Caco-2 (cell line): ENCODE data around the gene RIPOR1. TPM values are rescaled to one million over a fixed set of nuclear protein-coding genes. Genes with fewer than 3 reads are reported as not detected.
A peak's percentile ranks its signal among the peaks of the same experiment; 100 is the strongest.

ENCODE experiments used
- BruUV-seq: library from RNA; stranded (reverse); fragments of 400-500 nt; replicated peaks from 2 replicates; lab custom pipeline; 2021; lab: Mats Ljungman, UMichigan
- CTCF ChIA-PET: fragments of 300-600 bp; sonication (Branson Sonifier 250); formaldehyde crosslinking; loops from one replicate; lab custom pipeline; 2022; ENCODE audit warnings: antibody characterized with exemption; lab: Charles Lee
- POLR2A ChIA-PET: fragments of 300-600 bp; sonication (Branson Sonifier 250); formaldehyde crosslinking; loops from one replicate; lab custom pipeline; 2022; ENCODE audit warnings: antibody characterized with exemption; lab: Charles Lee
- DNase-seq, 2 experiments: peaks; one replicate each; pipeline versions ENCODE4 v3.0.0 to v3.0.0-alpha.2; 2020 to 2022
- H3K27me3 ChIP-seq: replicated peaks from 2 replicates; pipeline ENCODE4 v1.6.0; 2011; ENCODE audit warnings: low read length; ENCODE audit not compliant: control insufficient read depth, insufficient read depth
- H3K36me3 ChIP-seq: 2 replicates; pipeline ENCODE4 v1.5.1; 2011; ENCODE audit warnings: low read length; ENCODE audit not compliant: control insufficient read depth, insufficient read depth
- H3K4me1 ChIP-seq: fragments of 250-450 bp; sonication (Bioruptor Pico); 2 replicates; pipeline ENCODE4 v1.5.1; 2020; ENCODE audit warnings: mild to moderate bottlenecking
- H3K4me3 ChIP-seq: 2 replicates; pipeline ENCODE4 v1.5.1; 2011; ENCODE audit warnings: low read depth, mild to moderate bottlenecking, control low read depth, low read length
- H3K9me3 ChIP-seq: fragments of 250-450 bp; sonication (Bioruptor Pico); 2 replicates; pipeline ENCODE4 v1.5.1; 2020; ENCODE audit warnings: mild to moderate bottlenecking, moderate library complexity
- H3K27ac Mint-ChIP-seq: one replicate; pipeline ENCODE4 v1.8.0; 2022; ENCODE audit warnings: mixed read lengths; ENCODE audit not compliant: unreplicated experiment
- H3K27me3 Mint-ChIP-seq: one replicate; pipeline ENCODE4 v1.8.0; 2022; ENCODE audit warnings: mixed read lengths; ENCODE audit not compliant: insufficient read depth, unreplicated experiment
- H3K36me3 Mint-ChIP-seq: one replicate; pipeline ENCODE4 v1.8.0; 2022; ENCODE audit warnings: mild to moderate bottlenecking, mixed read lengths; ENCODE audit not compliant: insufficient read depth, unreplicated experiment
- H3K4me1 Mint-ChIP-seq: one replicate; pipeline ENCODE4 v1.8.0; 2022; ENCODE audit warnings: low read depth, mixed read lengths; ENCODE audit not compliant: unreplicated experiment
- H3K4me3 Mint-ChIP-seq: one replicate; pipeline ENCODE4 v1.8.0; 2022; ENCODE audit warnings: mild to moderate bottlenecking, moderate library complexity, mixed read lengths; ENCODE audit not compliant: unreplicated experiment
- H3K9me3 Mint-ChIP-seq: one replicate; pipeline ENCODE4 v1.8.0; 2022; ENCODE audit warnings: mixed read lengths; ENCODE audit not compliant: unreplicated experiment
- CTCF ChIP-seq, 2 experiments: fragments of 200-600 bp in 1 of 2; IDR thresholded peaks; 1 replicate in 1 of 2; 2 replicates in 1 of 2; pipeline versions ENCODE4 v1.5.1 to v1.8.0; 2011 to 2022; ENCODE audit warnings: antibody characterized with exemption in 1 of 2, control low read depth in 1 of 2, inconsistent platforms in 1 of 2, low read depth in 1 of 2, low read length in 1 of 2, mild to moderate bottlenecking in 1 of 2, moderate library complexity in 1 of 2; ENCODE audit not compliant: insufficient read depth in 1 of 2, severe bottlenecking in 1 of 2, unreplicated experiment in 1 of 2
- intact Hi-C: fragments of 100-400 bp; cut with micrococcal nuclease; formaldehyde crosslinking; loops from one replicate; pipeline ENCODE4 v1.10.0; 2022; ENCODE audit not compliant: unreplicated experiment
- total RNA-seq: library from RNA; stranded (reverse); gene quantifications from 2 replicates; pipeline ENCODE4 v1.2.3, GENCODE V29; 2022

RIPOR1 gene
- total RNA-seq, 1 experiment from 2014 or later = 87.9 TPM

DNA sequence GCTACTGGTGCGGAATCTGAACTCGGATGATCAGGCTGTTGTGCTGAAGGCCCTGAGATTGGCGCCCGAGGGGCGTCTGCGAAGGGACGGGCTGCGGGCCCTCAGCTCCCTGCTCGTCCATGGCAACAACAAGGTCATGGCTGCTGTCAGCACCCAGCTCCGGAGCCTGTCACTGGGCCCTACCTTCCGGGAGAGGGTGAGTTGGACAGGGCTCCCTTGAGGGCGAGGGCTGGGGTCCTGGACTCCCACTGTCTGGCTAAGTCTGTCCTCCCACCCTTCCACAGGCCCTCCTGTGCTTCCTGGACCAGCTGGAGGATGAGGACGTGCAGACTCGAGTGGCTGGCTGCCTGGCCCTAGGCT is 17.0 kb downstream of the RIPOR1 start:
- peaks cover 66% of the 10 kb centered on the region for H3K36me3 Mint-ChIP-seq
- BruUV-seq = no TSS peak

GRCh38 chr16:67546091-67546501 is 17.5 kb downstream of the RIPOR1 start:
- TSS peak; percentile 62 for BruUV-seq
- no peaks in the 10 kb centered on the region for H3K27me3 Mint-ChIP-seq
- Histone ChIP-seq H3K27me3 (no peaks in the 10 kb centered on the region; the same call in 1 of the 2 replicates), H3K4me3 (no peak overlapping the region), H3K4me1 (no peaks in the 10 kb centered on the region), H3K9me3 (no peaks in the 10 kb centered on the region), H3K36me3 (peaks cover 4% of the 10 kb centered on the region)
- H3K4me3 Mint-ChIP-seq = no peak overlapping the region
- CTCF ChIA-PET = interaction anchor here (1.6 to 6.2 kb wide), 3 partner anchors 10 to 25 kb away, joined by 8 to 74 read pairs (median 68); partner anchors contain the start of gene CTCF
- peak overlapping the region; percentile 68 for H3K27ac Mint-ChIP-seq
- H3K9me3 Mint-ChIP-seq = no peaks in the 10 kb centered on the region
- H3K36me3 Mint-ChIP-seq = peaks cover 61% of the 10 kb centered on the region
- peaks cover 5% of the 10 kb centered on the region for H3K4me1 Mint-ChIP-seq
- TF ChIP-seq CTCF (IDR thresholded peaks at IDR 0.05; ENCODE audit: insufficient read depth in 1 of 2, low read depth in 1 of 2, low read length in 1 of 2, severe bottlenecking in 1 of 2, unreplicated experiment in 1 of 2) = no peak
- DNase-seq = no peak
- intact Hi-C loops = no loop called here
- POLR2A ChIA-PET = no interaction called here

More for the DNA sequence above, 17.0 kb downstream of the RIPOR1 start:
- Histone ChIP-seq H3K9me3 (no peaks in the 10 kb centered on the region), H3K36me3 (peaks cover 4% of the 10 kb centered on the region), H3K4me3 (no peak overlapping the region), H3K27me3 (no peaks in the 10 kb centered on the region; the same call in 1 of the 2 replicates), H3K4me1 (no peaks in the 10 kb centered on the region)
- ChIA-PET POLR2A (no interaction called here), CTCF (interaction anchor here (6.2 kb wide), 1 partner anchor 24 kb away, joined by 74 read pairs; no protein-coding TSS in a partner anchor)
- H3K27me3 Mint-ChIP-seq = no peaks in the 10 kb centered on the region
- intact Hi-C loops = no loop called here
- no peak for TF ChIP-seq CTCF (IDR thresholded peaks at IDR 0.05; ENCODE audit: insufficient read depth in 1 of 2, low read depth in 1 of 2, low read length in 1 of 2, severe bottlenecking in 1 of 2, unreplicated experiment in 1 of 2)
- no peak overlapping the region for H3K4me3 Mint-ChIP-seq
- H3K4me1 Mint-ChIP-seq = peaks cover 5% of the 10 kb centered on the region
- no peak for DNase-seq
- H3K9me3 Mint-ChIP-seq = no peaks in the 10 kb centered on the region
- H3K27ac Mint-ChIP-seq = no peak overlapping the region

- CTCF ChIA-PET = interaction anchor here (0.6 to 6.2 kb wide), 24 partner anchors 9 to 494 kb away, joined by 3 to 74 read pairs (median 4); partner anchors contain the start of genes ACD, CARMIL2, CTCF and PARD6A
- no TSS peak for BruUV-seq
- peaks cover 2% of the 10 kb centered on the region for H3K36me3 ChIP-seq
- H3K27me3 Mint-ChIP-seq = no peaks in the 10 kb centered on the region
- POLR2A ChIA-PET = interaction anchor here (1.2 to 1.9 kb wide), 2 partner anchors 12 to 15 kb away, joined by 3 to 19 read pairs; partner anchors contain the start of gene CTCF
- peak; percentile 78 to 90 for DNase-seq
- H3K4me3 ChIP-seq = no peak overlapping the region
- no peaks in the 10 kb centered on the region for H3K4me1 ChIP-seq
- intact Hi-C loops = loop anchor here (1.0 kb wide), 4 partner anchors 15 to 121 kb away; partner anchors contain the start of gene CTCF
- no peaks in the 10 kb centered on the region for H3K9me3 Mint-ChIP-seq
- peaks cover 54% of the 10 kb centered on the region for H3K36me3 Mint-ChIP-seq
- H3K4me1 Mint-ChIP-seq = peaks cover 5% of the 10 kb centered on the region
- peak overlapping the region; percentile 68 for H3K27ac Mint-ChIP-seq
- no peak overlapping the region for H3K4me3 Mint-ChIP-seq
- H3K27me3 ChIP-seq = no peaks in the 10 kb centered on the region; the same call in 1 of the 2 replicates
- H3K9me3 ChIP-seq = no peaks in the 10 kb centered on the region
- TF ChIP-seq CTCF (IDR thresholded peaks at IDR 0.05; ENCODE audit: insufficient read depth in 1 of 2, low read depth in 1 of 2, low read length in 1 of 2, severe bottlenecking in 1 of 2, unreplicated experiment in 1 of 2) = peak; percentile 95 to 98
Observed at GRCh38 chr16:67546761-67547422, 18.3 kb downstream of the RIPOR1 start.
